MM.1S (cell line): ENCODE results near the gene LRRC28.

Experiments used
- CTCF ChIP-seq: fragments of 300-600 bp; sonication (generic); IDR thresholded peaks from 2 replicates; pipeline ENCODE4 v1.5.1; 2016; ENCODE audit warnings: antibody characterized with exemption, low read length, mixed read lengths
- EZH2 ChIP-seq: fragments of 300-600 bp; sonication (generic); optimal IDR thresholded peaks from 2 replicates; pipeline ENCODE3; 2017; ENCODE audit warnings: low read depth, mild to moderate bottlenecking, antibody characterized with exemption, low read length, mixed read lengths
- EZH2phosphoT487 ChIP-seq: fragments of 300-600 bp; sonication (generic); IDR thresholded peaks from 2 replicates; pipeline ENCODE4 v1.6.1; 2018; ENCODE audit warnings: antibody characterized with exemption, low read length

- no peak for TF ChIP-seq CTCF
- TF ChIP-seq EZH2 = no peak
- TF ChIP-seq EZH2phosphoT487 = no peak
Observed at GRCh38 chr15:99324700-99325099, 73.4 kb downstream of the LRRC28 start.
